Testis (tissue), 2 donors: ENCODE measurements around the gene ZNF888.

Experiments used
- CTCF ChIP-seq, 3 experiments: fragments of 450-650 bp in 2 of 3; fragments of 200-600 bp in 1 of 3; sonication (generic) in 1 of 3; IDR thresholded peaks; one replicate each; pipeline ENCODE4 v1.5.1; 2016 to 2019; ENCODE audit warnings: antibody characterized with exemption in 3 of 3, mild to moderate bottlenecking in 2 of 3, moderate library complexity in 1 of 3
- POLR2A ChIP-seq: fragments of 450-650 bp; IDR thresholded peaks from one replicate; pipeline ENCODE4 v1.6.1; 2017; ENCODE audit warnings: antibody characterized with exemption, mild to moderate bottlenecking, moderate library complexity

GRCh38 chr19:52891336-52891735, 31.9 kb downstream of the ZNF888 start:
- TF ChIP-seq CTCF (IDR thresholded peaks at IDR 0.05) (no peak), POLR2A (no peak)
